Measurements from ENCODE around the gene C16orf95.

DNA sequence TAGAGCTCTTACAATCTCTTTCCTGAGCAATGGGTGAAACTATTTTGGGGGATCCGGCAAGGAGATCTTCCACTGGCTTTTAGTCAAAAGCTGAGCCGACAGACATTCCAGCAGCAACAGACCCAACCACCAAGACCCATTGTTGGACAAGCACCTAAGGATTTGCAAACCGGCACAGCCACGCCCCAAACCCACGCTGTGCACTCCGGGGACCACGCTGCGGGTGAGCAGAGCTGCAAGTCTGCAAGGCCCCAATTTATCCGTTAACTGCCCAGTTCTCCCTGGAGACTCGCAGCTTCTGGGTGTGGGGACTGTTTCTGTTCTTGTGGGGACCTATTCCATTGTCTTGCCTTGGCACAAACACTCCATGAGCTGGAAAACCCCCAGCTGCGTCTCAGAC lies 45.9 kb downstream of the C16orf95 start:
- TF ChIP-seq CTCF (IDR thresholded peaks at IDR 0.05) (no peak), EZH2 (IDR thresholded peaks at IDR 0.05) (no peak), EZH2phosphoT487 (IDR thresholded peaks at IDR 0.05) (no peak)
